ENCODE measurements around the gene SLC23A2.

SLC23A2 gene

GRCh38 chr20:4916971-4917881, 84.1 kb downstream of the SLC23A2 start:
- TF ChIP-seq, protein P1, sequence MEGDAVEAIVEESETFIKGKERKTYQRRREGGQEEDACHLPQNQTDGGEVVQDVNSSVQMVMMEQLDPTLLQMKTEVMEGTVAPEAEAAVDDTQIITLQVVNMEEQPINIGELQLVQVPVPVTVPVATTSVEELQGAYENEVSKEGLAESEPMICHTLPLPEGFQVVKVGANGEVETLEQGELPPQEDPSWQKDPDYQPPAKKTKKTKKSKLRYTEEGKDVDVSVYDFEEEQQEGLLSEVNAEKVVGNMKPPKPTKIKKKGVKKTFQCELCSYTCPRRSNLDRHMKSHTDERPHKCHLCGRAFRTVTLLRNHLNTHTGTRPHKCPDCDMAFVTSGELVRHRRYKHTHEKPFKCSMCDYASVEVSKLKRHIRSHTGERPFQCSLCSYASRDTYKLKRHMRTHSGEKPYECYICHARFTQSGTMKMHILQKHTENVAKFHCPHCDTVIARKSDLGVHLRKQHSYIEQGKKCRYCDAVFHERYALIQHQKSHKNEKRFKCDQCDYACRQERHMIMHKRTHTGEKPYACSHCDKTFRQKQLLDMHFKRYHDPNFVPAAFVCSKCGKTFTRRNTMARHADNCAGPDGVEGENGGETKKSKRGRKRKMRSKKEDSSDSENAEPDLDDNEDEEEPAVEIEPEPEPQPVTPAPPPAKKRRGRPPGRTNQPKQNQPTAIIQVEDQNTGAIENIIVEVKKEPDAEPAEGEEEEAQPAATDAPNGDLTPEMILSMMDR (IDR thresholded peaks at IDR 0.05; ENCODE audit: low read depth, low read length, missing control alignments): no peak
- no peak overlapping the region for H3K4me3 ChIP-seq (replicated peaks; ENCODE audit: low read depth, low read length)
- DNase-seq (ENCODE audit: extremely low read depth, low read depth): no peak

DNA sequence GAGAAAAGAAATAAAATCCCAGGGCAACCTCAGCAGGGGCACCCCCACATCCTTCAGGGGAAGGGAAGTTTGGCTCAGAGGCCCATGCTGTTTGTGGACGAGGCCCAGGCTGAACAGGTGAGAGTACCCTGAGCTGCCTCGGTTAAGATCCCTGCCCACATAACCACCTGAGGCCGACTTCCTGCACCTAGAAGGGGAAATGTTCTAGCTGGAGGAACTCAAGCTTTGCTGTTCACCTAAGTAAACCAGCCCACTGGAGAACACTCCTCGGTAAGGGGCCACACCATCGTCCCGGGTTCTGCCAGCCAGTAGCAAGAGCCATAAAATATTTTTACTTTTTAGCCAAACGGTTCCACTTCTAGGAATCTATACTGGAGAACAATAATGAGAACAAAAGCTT, 88.2 kb downstream of the SLC23A2 start:
- TF ChIP-seq, protein P1 (IDR thresholded peaks at IDR 0.05; ENCODE audit: low read depth, low read length, missing control alignments): no peak
- no peak for DNase-seq (ENCODE audit: extremely low read depth, low read depth)
- H3K4me3 ChIP-seq (replicated peaks; ENCODE audit: low read depth, low read length): no peak overlapping the region

GRCh38 chr20:4912380-4913142, 88.7 kb downstream of the SLC23A2 start:
- H3K4me3 ChIP-seq (replicated peaks; ENCODE audit: low read depth, low read length): no peak overlapping the region
- TF ChIP-seq, protein P1 (IDR thresholded peaks at IDR 0.05; ENCODE audit: low read depth, low read length, missing control alignments): no peak
- no peak for DNase-seq (ENCODE audit: extremely low read depth, low read depth)

- no peak for DNase-seq (ENCODE audit: extremely low read depth, low read depth)
- no peak overlapping the region for H3K4me3 ChIP-seq (replicated peaks; ENCODE audit: low read depth, low read length)
- TF ChIP-seq, protein P1 (IDR thresholded peaks at IDR 0.05; ENCODE audit: low read depth, low read length, missing control alignments): no peak
These were observed 90.4 kb downstream of the SLC23A2 start for GRCh38 chr20:4910951-4911350.

- no peak overlapping the region for H3K4me3 ChIP-seq (replicated peaks; ENCODE audit: low read depth, low read length)
- DNase-seq (ENCODE audit: extremely low read depth, low read depth): no peak
- TF ChIP-seq, protein P1 (IDR thresholded peaks at IDR 0.05; ENCODE audit: low read depth, low read length, missing control alignments): no peak
These were observed 95.7 kb downstream of the SLC23A2 start for GRCh38 chr20:4905613-4906012.

DNA sequence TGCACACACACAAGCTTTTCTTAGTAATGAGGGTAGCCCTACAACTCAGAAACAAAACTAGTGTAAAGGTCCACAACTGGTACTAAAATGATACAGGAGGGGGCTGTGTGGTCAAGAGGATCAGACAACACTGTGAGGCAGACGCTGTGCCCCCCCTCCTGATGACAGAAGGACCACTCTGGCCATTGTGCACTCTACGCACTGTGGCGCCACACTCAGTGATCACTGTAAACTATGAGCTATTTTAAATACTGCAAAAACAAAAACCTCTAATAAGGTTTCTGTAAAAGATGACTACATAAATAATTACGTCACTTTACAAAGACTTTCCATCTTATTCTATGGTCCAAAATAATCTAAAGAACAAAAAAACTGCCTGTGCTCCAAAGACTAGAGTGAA, 96.1 kb downstream of the SLC23A2 start:
- no peak for DNase-seq (ENCODE audit: extremely low read depth, low read depth)
- TF ChIP-seq, protein P1 (IDR thresholded peaks at IDR 0.05; ENCODE audit: low read depth, low read length, missing control alignments): no peak
- no peak overlapping the region for H3K4me3 ChIP-seq (replicated peaks; ENCODE audit: low read depth, low read length)
